NCI-H2081 treated with DMSO at 0.1 percent for 48 hours (cell line): Measurements from ENCODE around the gene DNAAF8.
"Not testable (repeated sequence)": the region's sequence is repeated elsewhere in the genome, so short reads cannot be mapped to it uniquely, and the experiment has no call there.

Experiments
- DNase-seq: peaks from one replicate; lab custom pipeline; 2025; lab: John Stamatoyannopoulos, UW

The DNAAF8 gene

GRCh38 chr16:4783251-4783950 lies 49.1 kb downstream of the DNAAF8 start:
- DNase-seq: no peak

- DNase-seq: no peak
Measured at GRCh38 chr16:4783951-4784336, 49.6 kb downstream of the DNAAF8 start.

- not testable (repeated sequence) for DNase-seq
Measured at GRCh38 chr16:4784444-4784987, 50.2 kb downstream of the DNAAF8 start.

GRCh38 chr16:4785758-4786433 lies 51.6 kb downstream of the DNAAF8 start:
- DNase-seq: no peak

- no peak for DNase-seq
Measured at GRCh38 chr16:4787068-4787467, 52.7 kb downstream of the DNAAF8 start.

GRCh38 chr16:4787627-4788482 lies 53.5 kb downstream of the DNAAF8 start, which contains the start of gene SEPTIN12:
Gene SEPTIN12, minus strand, starts transcription at chr16:4788345. Its CDS starts 700 bp downstream, at chr16:4787645.
- DNase-seq: no peak

GRCh38 chr16:4788489-4788889 lies 54.2 kb downstream of the DNAAF8 start:
- DNase-seq: no peak

- DNase-seq: no peak
Measured at GRCh38 chr16:4788910-4789309, 54.6 kb downstream of the DNAAF8 start.

- no peak for DNase-seq
Measured at GRCh38 chr16:4790261-4790660, 55.9 kb downstream of the DNAAF8 start.

- no peak for DNase-seq
Measured at GRCh38 chr16:4790871-4791270, 56.5 kb downstream of the DNAAF8 start.

GRCh38 chr16:4792951-4793513 lies 58.7 kb downstream of the DNAAF8 start:
- DNase-seq: no peak

- DNase-seq: no peak
Measured at GRCh38 chr16:4795181-4795827, 61.0 kb downstream of the DNAAF8 start, which contains the start of gene SMIM22. Gene SMIM22, plus strand, starts transcription at chr16:4795369. Its CDS starts 366 bp downstream, at chr16:4795735.

- DNase-seq: no peak
Measured at GRCh38 chr16:4795828-4796572, 61.7 kb downstream of the DNAAF8 start.

- no peak for DNase-seq
Measured at GRCh38 chr16:4796982-4797804, 62.9 kb downstream of the DNAAF8 start.

- DNase-seq: no peak
Measured at GRCh38 chr16:4797805-4798252, 63.5 kb downstream of the DNAAF8 start.

- no peak for DNase-seq
Measured at GRCh38 chr16:4798456-4798855, 64.1 kb downstream of the DNAAF8 start.
